ENCODE measurements around the gene ACTRT3.
A peak's percentile ranks its signal among the peaks of the same experiment; 100 is the strongest.

Gene ACTRT3

GRCh38 chr3:169772305-169772896, 3.0 kb upstream of the ACTRT3 start (continued):
- TF ChIP-seq, protein P1, sequence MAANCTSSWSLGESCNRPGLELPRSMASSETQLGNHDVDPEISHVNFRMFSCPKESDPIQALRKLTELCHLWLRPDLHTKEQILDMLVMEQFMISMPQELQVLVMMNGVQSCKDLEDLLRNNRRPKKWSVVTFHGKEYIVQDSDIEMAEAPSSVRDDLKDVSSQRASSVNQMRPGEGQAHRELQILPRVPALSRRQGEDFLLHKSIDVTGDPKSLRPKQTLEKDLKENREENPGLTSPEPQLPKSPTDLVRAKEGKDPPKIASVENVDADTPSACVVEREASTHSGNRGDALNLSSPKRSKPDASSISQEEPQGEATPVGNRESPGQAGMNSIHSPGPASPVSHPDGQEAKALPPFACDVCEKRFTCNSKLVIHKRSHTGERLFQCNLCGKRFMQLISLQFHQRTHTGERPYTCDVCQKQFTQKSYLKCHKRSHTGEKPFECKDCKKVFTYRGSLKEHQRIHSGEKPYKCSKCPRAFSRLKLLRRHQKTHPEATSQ (tag by site-specific recombination; IDR thresholded peaks at IDR 0.05): no peak
- TF ChIP-seq ZNF449 (tag by site-specific recombination; IDR thresholded peaks at IDR 0.05): peak; percentile 13; the same call in 1 of the 2 replicates
- peak; percentile 13; the same call in 1 of the 2 replicates for TF ChIP-seq SP2 (tag by site-specific recombination; IDR thresholded peaks at IDR 0.05)
- peak; percentile 57; the same call in 1 of the 2 replicates for TF ChIP-seq ZNF24 (tag by site-specific recombination; IDR thresholded peaks at IDR 0.05)
- no peak; the same call in 1 of the 2 replicates for TF ChIP-seq ZNF335 (tag by site-specific recombination; conservative IDR thresholded peaks at IDR 0.05)
- 0 out of 2 replicates have a peak, but pooled peaks have one; percentile 15 for TF ChIP-seq ZNF610 (tag by site-specific recombination; IDR thresholded peaks at IDR 0.05; ENCODE audit: borderline replicate concordance)
- no peak for TF ChIP-seq ZNF132 (tag by site-specific recombination; IDR thresholded peaks at IDR 0.05; ENCODE audit: borderline replicate concordance)
- TF ChIP-seq, protein P2, sequence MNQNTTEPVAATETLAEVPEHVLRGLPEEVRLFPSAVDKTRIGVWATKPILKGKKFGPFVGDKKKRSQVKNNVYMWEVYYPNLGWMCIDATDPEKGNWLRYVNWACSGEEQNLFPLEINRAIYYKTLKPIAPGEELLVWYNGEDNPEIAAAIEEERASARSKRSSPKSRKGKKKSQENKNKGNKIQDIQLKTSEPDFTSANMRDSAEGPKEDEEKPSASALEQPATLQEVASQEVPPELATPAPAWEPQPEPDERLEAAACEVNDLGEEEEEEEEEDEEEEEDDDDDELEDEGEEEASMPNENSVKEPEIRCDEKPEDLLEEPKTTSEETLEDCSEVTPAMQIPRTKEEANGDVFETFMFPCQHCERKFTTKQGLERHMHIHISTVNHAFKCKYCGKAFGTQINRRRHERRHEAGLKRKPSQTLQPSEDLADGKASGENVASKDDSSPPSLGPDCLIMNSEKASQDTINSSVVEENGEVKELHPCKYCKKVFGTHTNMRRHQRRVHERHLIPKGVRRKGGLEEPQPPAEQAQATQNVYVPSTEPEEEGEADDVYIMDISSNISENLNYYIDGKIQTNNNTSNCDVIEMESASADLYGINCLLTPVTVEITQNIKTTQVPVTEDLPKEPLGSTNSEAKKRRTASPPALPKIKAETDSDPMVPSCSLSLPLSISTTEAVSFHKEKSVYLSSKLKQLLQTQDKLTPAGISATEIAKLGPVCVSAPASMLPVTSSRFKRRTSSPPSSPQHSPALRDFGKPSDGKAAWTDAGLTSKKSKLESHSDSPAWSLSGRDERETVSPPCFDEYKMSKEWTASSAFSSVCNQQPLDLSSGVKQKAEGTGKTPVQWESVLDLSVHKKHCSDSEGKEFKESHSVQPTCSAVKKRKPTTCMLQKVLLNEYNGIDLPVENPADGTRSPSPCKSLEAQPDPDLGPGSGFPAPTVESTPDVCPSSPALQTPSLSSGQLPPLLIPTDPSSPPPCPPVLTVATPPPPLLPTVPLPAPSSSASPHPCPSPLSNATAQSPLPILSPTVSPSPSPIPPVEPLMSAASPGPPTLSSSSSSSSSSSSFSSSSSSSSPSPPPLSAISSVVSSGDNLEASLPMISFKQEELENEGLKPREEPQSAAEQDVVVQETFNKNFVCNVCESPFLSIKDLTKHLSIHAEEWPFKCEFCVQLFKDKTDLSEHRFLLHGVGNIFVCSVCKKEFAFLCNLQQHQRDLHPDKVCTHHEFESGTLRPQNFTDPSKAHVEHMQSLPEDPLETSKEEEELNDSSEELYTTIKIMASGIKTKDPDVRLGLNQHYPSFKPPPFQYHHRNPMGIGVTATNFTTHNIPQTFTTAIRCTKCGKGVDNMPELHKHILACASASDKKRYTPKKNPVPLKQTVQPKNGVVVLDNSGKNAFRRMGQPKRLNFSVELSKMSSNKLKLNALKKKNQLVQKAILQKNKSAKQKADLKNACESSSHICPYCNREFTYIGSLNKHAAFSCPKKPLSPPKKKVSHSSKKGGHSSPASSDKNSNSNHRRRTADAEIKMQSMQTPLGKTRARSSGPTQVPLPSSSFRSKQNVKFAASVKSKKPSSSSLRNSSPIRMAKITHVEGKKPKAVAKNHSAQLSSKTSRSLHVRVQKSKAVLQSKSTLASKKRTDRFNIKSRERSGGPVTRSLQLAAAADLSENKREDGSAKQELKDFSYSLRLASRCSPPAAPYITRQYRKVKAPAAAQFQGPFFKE (tag by site-specific recombination; IDR thresholded peaks at IDR 0.05; ENCODE audit: borderline replicate concordance): no peak
- TF ChIP-seq, protein P3, sequence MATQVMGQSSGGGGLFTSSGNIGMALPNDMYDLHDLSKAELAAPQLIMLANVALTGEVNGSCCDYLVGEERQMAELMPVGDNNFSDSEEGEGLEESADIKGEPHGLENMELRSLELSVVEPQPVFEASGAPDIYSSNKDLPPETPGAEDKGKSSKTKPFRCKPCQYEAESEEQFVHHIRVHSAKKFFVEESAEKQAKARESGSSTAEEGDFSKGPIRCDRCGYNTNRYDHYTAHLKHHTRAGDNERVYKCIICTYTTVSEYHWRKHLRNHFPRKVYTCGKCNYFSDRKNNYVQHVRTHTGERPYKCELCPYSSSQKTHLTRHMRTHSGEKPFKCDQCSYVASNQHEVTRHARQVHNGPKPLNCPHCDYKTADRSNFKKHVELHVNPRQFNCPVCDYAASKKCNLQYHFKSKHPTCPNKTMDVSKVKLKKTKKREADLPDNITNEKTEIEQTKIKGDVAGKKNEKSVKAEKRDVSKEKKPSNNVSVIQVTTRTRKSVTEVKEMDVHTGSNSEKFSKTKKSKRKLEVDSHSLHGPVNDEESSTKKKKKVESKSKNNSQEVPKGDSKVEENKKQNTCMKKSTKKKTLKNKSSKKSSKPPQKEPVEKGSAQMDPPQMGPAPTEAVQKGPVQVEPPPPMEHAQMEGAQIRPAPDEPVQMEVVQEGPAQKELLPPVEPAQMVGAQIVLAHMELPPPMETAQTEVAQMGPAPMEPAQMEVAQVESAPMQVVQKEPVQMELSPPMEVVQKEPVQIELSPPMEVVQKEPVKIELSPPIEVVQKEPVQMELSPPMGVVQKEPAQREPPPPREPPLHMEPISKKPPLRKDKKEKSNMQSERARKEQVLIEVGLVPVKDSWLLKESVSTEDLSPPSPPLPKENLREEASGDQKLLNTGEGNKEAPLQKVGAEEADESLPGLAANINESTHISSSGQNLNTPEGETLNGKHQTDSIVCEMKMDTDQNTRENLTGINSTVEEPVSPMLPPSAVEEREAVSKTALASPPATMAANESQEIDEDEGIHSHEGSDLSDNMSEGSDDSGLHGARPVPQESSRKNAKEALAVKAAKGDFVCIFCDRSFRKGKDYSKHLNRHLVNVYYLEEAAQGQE (tag by site-specific recombination; IDR thresholded peaks at IDR 0.05): peak; percentile 58
- TF ChIP-seq, protein P4, sequence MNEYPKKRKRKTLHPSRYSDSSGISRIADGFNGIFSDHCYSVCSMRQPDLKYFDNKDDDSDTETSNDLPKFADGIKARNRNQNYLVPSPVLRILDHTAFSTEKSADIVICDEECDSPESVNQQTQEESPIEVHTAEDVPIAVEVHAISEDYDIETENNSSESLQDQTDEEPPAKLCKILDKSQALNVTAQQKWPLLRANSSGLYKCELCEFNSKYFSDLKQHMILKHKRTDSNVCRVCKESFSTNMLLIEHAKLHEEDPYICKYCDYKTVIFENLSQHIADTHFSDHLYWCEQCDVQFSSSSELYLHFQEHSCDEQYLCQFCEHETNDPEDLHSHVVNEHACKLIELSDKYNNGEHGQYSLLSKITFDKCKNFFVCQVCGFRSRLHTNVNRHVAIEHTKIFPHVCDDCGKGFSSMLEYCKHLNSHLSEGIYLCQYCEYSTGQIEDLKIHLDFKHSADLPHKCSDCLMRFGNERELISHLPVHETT (tag by site-specific recombination; IDR thresholded peaks at IDR 0.05): 0 out of 2 replicates have a peak, but pooled peaks have one; percentile 71
- 0 out of 2 replicates have a peak, but pooled peaks have one; percentile 28 for TF ChIP-seq ZNF623 (tag by site-specific recombination; IDR thresholded peaks at IDR 0.05)
- no peak for TF ChIP-seq ZNF529 (tag by site-specific recombination; IDR thresholded peaks at IDR 0.05; ENCODE audit: insufficient replicate concordance)

All from HEK293 (cell line).